Keratinocyte (primary cell): Measurements from ENCODE around the gene BMPER. TPM values are rescaled to one million over a fixed set of nuclear protein-coding genes. Genes with fewer than 3 reads are reported as not detected.

Source experiments
- DNase-seq: peaks from one replicate; pipeline ENCODE4 v3.0.0-alpha.2; 2011; ENCODE audit warnings: low read depth, missing footprints, low spot score
- FAIRE-seq: peaks from 2 replicates; lab custom pipeline; 2011; peaks lifted over from hg19 to GRCh38; lab: Jason Lieb, UNC
- H2AFZ ChIP-seq: 2 replicates; pipeline ENCODE4 v1.6.0; 2012; ENCODE audit warnings: low read length, control low read depth, inconsistent platforms; ENCODE audit not compliant: control insufficient read depth
- H3K27ac ChIP-seq: 2 replicates; pipeline ENCODE4 v1.5.1; 2011; ENCODE audit warnings: low read length; ENCODE audit not compliant: control insufficient read depth, insufficient read depth
- H3K27me3 ChIP-seq: 3 replicates; pipeline ENCODE4 v1.6.0; 2011; ENCODE audit warnings: low read length; ENCODE audit not compliant: control insufficient read depth, insufficient read depth; ENCODE audit errors: extremely low read depth
- H3K36me3 ChIP-seq, 2 experiments: 2 replicates in 1 of 2; 3 replicates in 1 of 2; pipeline ENCODE4 v1.5.1; 2011; ENCODE audit warnings: low read length in 2 of 2, mild to moderate bottlenecking in 1 of 2; ENCODE audit not compliant: control insufficient read depth in 2 of 2, insufficient read depth in 2 of 2; ENCODE audit errors: extremely low read depth in 1 of 2
- H3K4me1 ChIP-seq: 3 replicates; pipeline ENCODE4 v1.5.1; 2011; ENCODE audit warnings: low read length; ENCODE audit not compliant: control insufficient read depth, insufficient read depth; ENCODE audit errors: extremely low read depth
- H3K4me2 ChIP-seq: 3 replicates; pipeline ENCODE4 v1.6.0; 2011; ENCODE audit warnings: low read depth, low read length; ENCODE audit not compliant: control insufficient read depth, insufficient read depth; ENCODE audit errors: extremely low read depth
- H3K4me3 ChIP-seq, 3 experiments: fragments of 200-600 bp in 1 of 3; sonication (generic) in 1 of 3; 2 replicates in 2 of 3; 3 replicates in 1 of 3; pipeline ENCODE4 v1.5.1; 2011 to 2016; ENCODE audit warnings: low read length in 3 of 3, mild to moderate bottlenecking in 3 of 3, control low read depth in 2 of 3, inconsistent platforms in 1 of 3, low read depth in 1 of 3, mixed read lengths in 1 of 3, mixed run types in 1 of 3, moderate library complexity in 1 of 3; ENCODE audit not compliant: control insufficient read depth in 2 of 3, insufficient read depth in 2 of 3; ENCODE audit errors: extremely low read depth in 1 of 3
- H3K79me2 ChIP-seq: 2 replicates; pipeline ENCODE4 v1.6.0; 2012; ENCODE audit warnings: low read length; ENCODE audit not compliant: control insufficient read depth, insufficient read depth
- H3K9ac ChIP-seq: 3 replicates; pipeline ENCODE4 v1.6.0; 2011; ENCODE audit warnings: low read length; ENCODE audit not compliant: control insufficient read depth, insufficient read depth; ENCODE audit errors: extremely low read depth
- H3K9me1 ChIP-seq: 3 replicates; pipeline ENCODE4 v1.6.0; 2011; ENCODE audit warnings: low read length; ENCODE audit not compliant: control insufficient read depth, insufficient read depth; ENCODE audit errors: extremely low read depth
- H3K9me3 ChIP-seq: 2 replicates; pipeline ENCODE4 v1.5.1; 2012; ENCODE audit warnings: low read depth, low read length; ENCODE audit not compliant: control insufficient read depth
- H4K20me1 ChIP-seq: 3 replicates; pipeline ENCODE4 v1.6.0; 2011; ENCODE audit warnings: low read length; ENCODE audit not compliant: control insufficient read depth, insufficient read depth; ENCODE audit errors: extremely low read depth
- CTCF ChIP-seq, 3 experiments: IDR thresholded peaks in 1 of 3; conservative IDR thresholded peaks in 1 of 3; optimal IDR thresholded peaks in 1 of 3; 2 replicates in 2 of 3; 3 replicates in 1 of 3; pipeline versions ENCODE3 to v1.5.1; 2011; ENCODE audit warnings: low read length in 3 of 3, mild to moderate bottlenecking in 3 of 3, moderate library complexity in 2 of 3, control low read depth in 1 of 3, inconsistent platforms in 1 of 3; ENCODE audit not compliant: insufficient read depth in 2 of 3; ENCODE audit errors: extremely low read depth in 1 of 3
- EZH2 ChIP-seq: IDR thresholded peaks from one replicate; pipeline ENCODE4 v1.6.1; 2012; ENCODE audit warnings: inconsistent platforms, mild to moderate bottlenecking, low read length, moderate library complexity
- dilution Hi-C: fragments of 300-500 bp; cut with MboI; formaldehyde crosslinking; loops from one replicate; pipeline ENCODE4 v1.7.0; 2020; ENCODE audit warnings: low sequenced_read_pairs; ENCODE audit not compliant: extremely low pct_ligation_motif_present
- polyA plus RNA-seq, 5 experiments: library from polyadenylated mRNA; depleted of rRNA in 3 of 5; stranded (reverse) in 3 of 5; stranded (forward) in 1 of 5; unstranded in 1 of 5; fragments of >200 nt; gene quantifications; 1 replicate in 1 of 5; 2 replicates in 3 of 5; 3 replicates in 1 of 5; pipeline versions ENCODE4 v1.2.1 to v1.2.3, GENCODE V29; 2011 to 2012; ENCODE audit warnings: missing spikeins in 2 of 5, low read depth in 1 of 5, low replicate concordance in 1 of 5

The BMPER gene
- polyA plus RNA-seq, 1 donor (not counting 4 experiments of a cell fraction or from before 2014, with no cell fraction given) = 0.67 TPM

- Histone ChIP-seq H3K4me2 (no peak overlapping the region), H3K27me3 (no peaks in the 10 kb centered on the region), H3K9me1 (no peaks in the 10 kb centered on the region), H4K20me1 (no peaks in the 10 kb centered on the region), H3K9me3 (no peaks in the 10 kb centered on the region), H3K27ac (no peak overlapping the region), H3K4me3 (no peak overlapping the region), H3K79me2 (no peaks in the 10 kb centered on the region), H3K36me3 (no peaks in the 10 kb centered on the region), H2AFZ (no peak overlapping the region), H3K4me1 (no peaks in the 10 kb centered on the region), H3K9ac (no peak overlapping the region)
- TF ChIP-seq EZH2 = no peak
- no peak for TF ChIP-seq CTCF (optimal IDR thresholded peaks at IDR 0.05 in 1 of 3, IDR thresholded peaks at IDR 0.05 in 1 of 3, conservative IDR thresholded peaks at IDR 0.05 in 1 of 3; ENCODE audit: extremely low read depth in 1 of 3, insufficient read depth in 2 of 3, low read length in 3 of 3)
- no peak for FAIRE-seq
- dilution Hi-C loops = no loop called here
- DNase-seq = no peak
Observed at GRCh38 chr7:34198231-34198641, 292.9 kb downstream of the BMPER start.
